Spleen (tissue), 11 donors: Measurements from ENCODE around the gene AFP. TPM values are rescaled to one million over a fixed set of nuclear protein-coding genes. Genes with fewer than 3 reads are reported as not detected.

ENCODE experiments used
- DNase-seq: peaks from one replicate; pipeline ENCODE4 v3.0.0-alpha.2; 2020
- H3K27ac ChIP-seq, 8 donors: fragments of 200-600 bp; sonication (generic) in 7 of 8; 1 replicate in 4 of 8; 2 replicates in 4 of 8; pipeline versions ENCODE4 v1.5.0 to v1.8.0; 2016 to 2021; ENCODE audit warnings: inconsistent platforms in 4 of 8, mild to moderate bottlenecking in 4 of 8, moderate library complexity in 1 of 8
- H3K27me3 ChIP-seq, 7 donors: fragments of 200-600 bp; sonication (generic) in 6 of 7; replicated peaks in 1 of 7; 1 replicate in 4 of 7; 2 replicates in 3 of 7; pipeline versions ENCODE4 v1.5.0 to v1.8.0; 2016 to 2021; ENCODE audit warnings: inconsistent platforms in 3 of 7, mild to moderate bottlenecking in 1 of 7
- H3K36me3 ChIP-seq, 6 donors: fragments of 200-600 bp; sonication (generic) in 5 of 6; 1 replicate in 4 of 6; 2 replicates in 2 of 6; pipeline versions ENCODE4 v1.5.0 to v1.8.0; 2016 to 2021; ENCODE audit warnings: inconsistent platforms in 2 of 6
- H3K4me1 ChIP-seq, 6 donors: fragments of 200-600 bp; sonication (generic) in 5 of 6; 1 replicate in 3 of 6; 2 replicates in 3 of 6; pipeline versions ENCODE4 v1.5.0 to v1.8.0; 2016 to 2021; ENCODE audit warnings: inconsistent platforms in 3 of 6
- H3K4me3 ChIP-seq, 8 donors: fragments of 200-600 bp; sonication (generic) in 7 of 8; 1 replicate in 4 of 8; 2 replicates in 4 of 8; pipeline versions ENCODE4 v1.5.0 to v1.8.0; 2016 to 2021; ENCODE audit warnings: inconsistent platforms in 4 of 8, mild to moderate bottlenecking in 4 of 8, moderate library complexity in 2 of 8
- H3K9me3 ChIP-seq, 8 donors: fragments of 200-600 bp; sonication (generic) in 7 of 8; 1 replicate in 4 of 8; 2 replicates in 4 of 8; pipeline versions ENCODE4 v1.5.0 to v1.8.0; 2016 to 2021; ENCODE audit warnings: inconsistent platforms in 4 of 8
- CTCF ChIP-seq, 11 experiments: fragments of 200-600 bp in 7 of 11; fragments of 450-650 bp in 4 of 11; sonication (generic) in 4 of 11; IDR thresholded peaks in 8 of 11; conservative IDR thresholded peaks in 3 of 11; 1 replicate in 7 of 11; 2 replicates in 4 of 11; pipeline versions ENCODE4 v1.4.0 to v1.8.0; 2016 to 2021; ENCODE audit warnings: antibody characterized with exemption in 11 of 11, inconsistent platforms in 4 of 11, mild to moderate bottlenecking in 1 of 11
- POLR2A ChIP-seq, 3 donors: fragments of 450-650 bp; IDR thresholded peaks; one replicate each; pipeline ENCODE4 v1.5.1; 2017; ENCODE audit warnings: antibody characterized with exemption in 3 of 3, mild to moderate bottlenecking in 1 of 3
- POLR2AphosphoS5 ChIP-seq, 3 donors: sonication (generic); formaldehyde crosslinking; IDR thresholded peaks; one replicate each; pipeline ENCODE4 v1.5.1; 2017; ENCODE audit warnings: antibody characterized with exemption in 3 of 3
- WGBS, 5 donors: extraction: QIAGEN DNeasy Blood & Tissue Kit in 3 of 5; methylation state at CpG; one replicate each; pipeline versions ENCODE4 v1.1.5 to v1.1.7; 2013 to 2018; 5-methylcytosine and 5-hydroxymethylcytosine counted together
- intact Hi-C: fragments of 100-400 bp; cut with DNase I; formaldehyde crosslinking; loops from one replicate; pipeline ENCODE4 v1.15.0; 2023; ENCODE audit warnings: low total_unique reads
- polyA plus RNA-seq, 3 donors: library from polyadenylated mRNA; stranded (reverse); fragments of 200-250 nt; gene quantifications; one replicate each; pipeline ENCODE4 v1.2.1, GENCODE V29; 2013
- total RNA-seq, 7 donors: library from RNA; depleted of rRNA in 3 of 7; stranded (reverse); fragments of >200 nt in 3 of 7; fragmentation: NEBNext Ultra II Directional in 4 of 7; extraction: Animal tissue kit (Norgen Biotek cat#: 25700) in 4 of 7; gene quantifications; one replicate each; pipeline versions ENCODE4 v1.1.0 to v1.2.1, GENCODE V29; 2016 to 2021
- donor health status: healthy with polysubstance abuse.
- donor health status: DM: no; HTN: no; CAD: no; lungs with moderate emphysema.
- donor health status: DM: no; HTN: no; CAD: no.
- donor health status: Bipolar disorder and iron deficiency.
- donor health status: healthy.
- donor health status: DM: no; HTN: no; CAD: no.
- donor health status: DM: yes; HTN: yes; CAD: no.

AFP gene
- total and polyA plus RNA-seq, 10 donors: not detected

GRCh38 chr4:73452953-73453700, 17.1 kb downstream of the AFP start:
- H3K27me3 ChIP-seq: no peaks in the 10 kb centered on the region
- DNase-seq: no peak
- no peaks in the 10 kb centered on the region for H3K9me3 ChIP-seq
- intact Hi-C loops: no loop called here
- H3K36me3 ChIP-seq: no peaks in the 10 kb centered on the region
- H3K27ac ChIP-seq: no peak overlapping the region
- no peak for TF ChIP-seq POLR2AphosphoS5 (IDR thresholded peaks at IDR 0.05)
- no peak for TF ChIP-seq POLR2A (IDR thresholded peaks at IDR 0.05)
- no peak for TF ChIP-seq CTCF (IDR thresholded peaks at IDR 0.05 in 8 of 11, conservative IDR thresholded peaks at IDR 0.05 in 3 of 11)
- no peak overlapping the region for H3K4me3 ChIP-seq
- whole genome bisulfite sequencing, 5 donors: 70 to 86% (median 81%) methylated on average over 2 of the region's 2 CpGs
- no peaks in the 10 kb centered on the region for H3K4me1 ChIP-seq

- H3K36me3 ChIP-seq: no peaks in the 10 kb centered on the region
- no peak for DNase-seq
- H3K27me3 ChIP-seq: no peaks in the 10 kb centered on the region
- intact Hi-C loops: no loop called here
- H3K4me1 ChIP-seq: no peaks in the 10 kb centered on the region
- H3K27ac ChIP-seq: no peak overlapping the region
- no peaks in the 10 kb centered on the region for H3K9me3 ChIP-seq
- no peak for TF ChIP-seq POLR2AphosphoS5 (IDR thresholded peaks at IDR 0.05)
- no peak for TF ChIP-seq CTCF (IDR thresholded peaks at IDR 0.05 in 8 of 11, conservative IDR thresholded peaks at IDR 0.05 in 3 of 11)
- no peak for TF ChIP-seq POLR2A (IDR thresholded peaks at IDR 0.05)
- no peak overlapping the region for H3K4me3 ChIP-seq
These were observed 17.6 kb downstream of the AFP start for GRCh38 chr4:73453701-73454005.

- TF ChIP-seq POLR2A (IDR thresholded peaks at IDR 0.05) (no peak), POLR2AphosphoS5 (IDR thresholded peaks at IDR 0.05) (no peak), CTCF (IDR thresholded peaks at IDR 0.05 in 8 of 11, conservative IDR thresholded peaks at IDR 0.05 in 3 of 11) (no peak)
- H3K4me1 ChIP-seq: no peaks in the 10 kb centered on the region
- H3K27me3 ChIP-seq: no peaks in the 10 kb centered on the region
- 77 to 89% (median 82%) methylated on average over 3 of the region's 3 CpGs for WGBS, 5 donors
- no peaks in the 10 kb centered on the region for H3K9me3 ChIP-seq
- H3K36me3 ChIP-seq: no peaks in the 10 kb centered on the region
- intact Hi-C loops: no loop called here
- H3K27ac ChIP-seq: no peak overlapping the region
- no peak for DNase-seq
- no peak overlapping the region for H3K4me3 ChIP-seq
These were observed 18.9 kb downstream of the AFP start for GRCh38 chr4:73454920-73455319.

GRCh38 chr4:73456177-73457022, 20.4 kb downstream of the AFP start:
- TF ChIP-seq CTCF (IDR thresholded peaks at IDR 0.05 in 8 of 11, conservative IDR thresholded peaks at IDR 0.05 in 3 of 11): no peak
- no peak for TF ChIP-seq POLR2A (IDR thresholded peaks at IDR 0.05)
- no peak for TF ChIP-seq POLR2AphosphoS5 (IDR thresholded peaks at IDR 0.05)
- no peaks in the 10 kb centered on the region for H3K4me1 ChIP-seq
- no peaks in the 10 kb centered on the region for H3K36me3 ChIP-seq
- 71 to 86% (median 80%) methylated on average over 5 of the region's 5 CpGs for WGBS, 5 donors
- no peak overlapping the region for H3K27ac ChIP-seq
- no peaks in the 10 kb centered on the region for H3K27me3 ChIP-seq
- intact Hi-C loops: no loop called here
- H3K9me3 ChIP-seq: no peaks in the 10 kb centered on the region
- H3K4me3 ChIP-seq: no peak overlapping the region
- no peak for DNase-seq
